Activated CD4-positive, alpha-beta T cell treated with anti-CD3 and anti-CD28 coated beads for 36 hours (primary cell): ENCODE data around the gene NCR3LG1. TPM values are rescaled to one million over a fixed set of nuclear protein-coding genes. Genes with fewer than 3 reads are reported as not detected.

Experiments
- total RNA-seq, 2 experiments: library from RNA; stranded (reverse); gene quantifications; one replicate each; pipeline ENCODE4 v1.2.3, GENCODE V29; 2021

The NCR3LG1 gene
- total RNA-seq, 2 experiments from 2014 or later, result 0.80 to 0.86 TPM

Other genes starting within 250 kb of the NCR3LG1 start
- 10 to 100 TPM; 23.3 to 27.3 TPM for gene PIK3C2A, start 143.8 kb upstream of the NCR3LG1 start, total RNA-seq
- gene NUCB2, start 75.1 kb upstream of the NCR3LG1 start, total RNA-seq, result 10 to 100 TPM; 45.0 to 59.9 TPM
- under 1 TPM; 0.23 to 0.43 TPM for gene KCNJ11, start 36.9 kb downstream of the NCR3LG1 start, total RNA-seq
- not detected for gene ABCC8, start 125.0 kb downstream of the NCR3LG1 start, total RNA-seq
- gene USH1C, start 192.6 kb downstream of the NCR3LG1 start, total RNA-seq, result not detected
- gene OTOG, start 195.5 kb downstream of the NCR3LG1 start, total RNA-seq, result not detected